GM12892 (cell line): ENCODE data around the gene HELZ2. TPM values are rescaled to one million over a fixed set of nuclear protein-coding genes. Genes with fewer than 3 reads are reported as not detected.
A peak's percentile ranks its signal among the peaks of the same experiment; 100 is the strongest.
"Not testable (repeated sequence)": the region's sequence is repeated elsewhere in the genome, so short reads cannot be mapped to it uniquely, and the experiment has no call there.

ENCODE experiments used
- DNase-seq: peaks from one replicate; pipeline ENCODE4 v3.0.0; 2011; ENCODE audit not compliant: insufficient read length
- FAIRE-seq: peaks from 2 replicates; lab custom pipeline; 2011; peaks lifted over from hg19 to GRCh38; lab: Jason Lieb, UNC
- POLR2A ChIP-seq: IDR thresholded peaks from 2 replicates; pipeline ENCODE4 v1.6.1; 2011; ENCODE audit warnings: low read depth, low read length, control low read depth
- POLR2AphosphoS5 ChIP-seq: IDR thresholded peaks from 2 replicates; pipeline ENCODE4 v1.6.1; 2011; ENCODE audit warnings: low read depth, low read length, control low read depth
- TAF1 ChIP-seq: IDR thresholded peaks from 2 replicates; pipeline ENCODE4 v1.6.1; 2011; ENCODE audit warnings: low read depth, mild to moderate bottlenecking, control low read depth, low read length, borderline replicate concordance
- polyA plus RNA-seq: library from polyadenylated mRNA; unstranded; fragments of >200 nt; gene quantifications from one replicate; pipeline ENCODE4 v1.2.1, GENCODE V29; 2012; ENCODE audit warnings: missing spikeins, inconsistent platforms; ENCODE audit not compliant: missing spikeins

The HELZ2 gene, protein sequence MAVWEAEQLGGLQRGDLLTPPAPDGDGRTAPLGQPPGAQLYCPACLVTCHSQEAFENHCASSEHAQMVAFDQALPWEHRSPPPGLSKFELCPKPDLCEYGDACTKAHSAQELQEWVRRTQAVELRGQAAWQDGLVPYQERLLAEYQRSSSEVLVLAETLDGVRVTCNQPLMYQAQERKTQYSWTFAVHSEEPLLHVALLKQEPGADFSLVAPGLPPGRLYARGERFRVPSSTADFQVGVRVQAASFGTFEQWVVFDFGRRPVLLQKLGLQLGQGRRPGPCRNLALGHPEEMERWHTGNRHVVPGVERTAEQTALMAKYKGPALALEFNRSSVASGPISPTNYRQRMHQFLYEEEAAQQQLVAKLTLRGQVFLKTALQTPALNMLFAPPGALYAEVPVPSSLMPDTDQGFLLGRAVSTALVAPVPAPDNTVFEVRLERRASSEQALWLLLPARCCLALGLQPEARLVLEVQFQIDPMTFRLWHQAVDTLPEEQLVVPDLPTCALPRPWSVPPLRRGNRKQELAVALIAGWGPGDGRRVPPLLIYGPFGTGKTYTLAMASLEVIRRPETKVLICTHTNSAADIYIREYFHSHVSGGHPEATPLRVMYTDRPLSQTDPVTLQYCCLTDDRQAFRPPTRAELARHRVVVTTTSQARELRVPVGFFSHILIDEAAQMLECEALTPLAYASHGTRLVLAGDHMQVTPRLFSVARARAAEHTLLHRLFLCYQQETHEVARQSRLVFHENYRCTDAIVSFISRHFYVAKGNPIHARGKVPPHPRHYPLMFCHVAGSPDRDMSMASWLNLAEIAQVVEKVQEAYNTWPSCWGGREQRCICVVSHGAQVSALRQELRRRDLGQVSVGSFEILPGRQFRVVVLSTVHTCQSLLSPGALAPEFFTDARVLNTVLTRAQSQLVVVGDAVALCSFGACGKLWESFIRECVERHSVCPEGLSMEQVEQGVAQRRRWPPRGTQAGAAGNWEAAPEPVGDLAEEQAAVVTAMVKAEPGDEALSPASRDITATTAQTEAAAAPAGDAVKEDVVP (N-terminal part only)
- 10.3 TPM for polyA plus RNA-seq

DNA sequence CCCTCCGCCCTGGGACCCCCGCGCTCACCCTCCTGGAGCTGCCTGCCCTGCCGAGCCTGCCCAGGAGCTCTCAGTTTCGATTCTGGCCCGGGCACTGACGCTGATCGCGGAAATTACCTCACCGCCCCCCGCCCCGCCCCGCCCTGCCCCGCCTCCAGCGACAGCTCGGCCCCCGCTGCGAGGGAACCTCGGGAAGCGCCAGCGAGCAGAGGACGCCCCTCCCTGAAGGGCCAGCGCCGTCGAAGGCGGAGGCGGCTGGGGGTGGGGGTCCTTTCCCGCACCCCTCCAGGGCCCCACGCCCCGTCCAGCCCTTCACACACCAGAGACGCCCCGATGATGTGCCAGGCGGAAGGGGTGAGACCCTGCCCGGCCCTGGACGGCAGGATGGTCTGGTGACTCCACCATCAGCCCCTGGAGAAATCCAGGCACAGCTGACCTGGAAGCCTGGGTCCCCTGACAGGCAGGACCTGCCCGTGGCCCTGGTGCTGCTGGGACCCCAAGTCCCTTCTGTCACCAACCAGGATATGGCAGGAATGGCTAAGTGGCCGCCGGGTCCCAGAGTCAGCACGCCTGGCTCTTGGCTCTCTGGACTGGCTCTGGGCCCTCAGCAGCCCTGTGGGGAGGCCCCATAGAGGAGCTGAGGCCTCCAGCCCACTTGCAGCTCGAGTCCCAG is at the start of gene HELZ2:
TSS of gene HELZ2 (minus strand) at position 84 of the 673 bp plus-strand sequence. CDS start 1,854 bp downstream, outside the sequence.
- TF ChIP-seq POLR2A (no peak), POLR2AphosphoS5 (no peak), TAF1 (no peak)
- DNase-seq, result peak; percentile 86
- no peak for FAIRE-seq

DNA sequence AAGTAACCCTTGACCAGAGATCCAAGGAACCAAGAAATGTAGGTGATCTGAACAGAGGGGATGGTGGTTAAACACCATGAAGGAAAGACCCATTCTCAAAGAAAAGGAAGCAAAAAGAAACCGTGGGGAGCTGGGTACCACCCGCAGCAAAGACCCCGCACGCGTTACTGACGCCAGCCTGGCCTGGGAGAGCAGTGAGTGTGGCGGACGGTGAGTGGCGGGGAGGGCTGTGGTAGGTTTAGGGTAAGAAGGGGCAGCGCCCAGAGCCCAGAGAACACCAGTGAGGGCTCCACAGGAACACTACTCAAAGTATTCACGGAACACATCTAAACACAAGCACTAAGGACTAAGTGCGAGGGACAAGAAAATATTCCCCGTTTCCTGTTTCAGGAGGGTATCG is 48.7 kb upstream of the HELZ2 start:
- TF ChIP-seq POLR2A, result no peak
- TF ChIP-seq TAF1, result no peak
- no peak for TF ChIP-seq POLR2AphosphoS5
- DNase-seq (no peak), FAIRE-seq (no peak)

DNA sequence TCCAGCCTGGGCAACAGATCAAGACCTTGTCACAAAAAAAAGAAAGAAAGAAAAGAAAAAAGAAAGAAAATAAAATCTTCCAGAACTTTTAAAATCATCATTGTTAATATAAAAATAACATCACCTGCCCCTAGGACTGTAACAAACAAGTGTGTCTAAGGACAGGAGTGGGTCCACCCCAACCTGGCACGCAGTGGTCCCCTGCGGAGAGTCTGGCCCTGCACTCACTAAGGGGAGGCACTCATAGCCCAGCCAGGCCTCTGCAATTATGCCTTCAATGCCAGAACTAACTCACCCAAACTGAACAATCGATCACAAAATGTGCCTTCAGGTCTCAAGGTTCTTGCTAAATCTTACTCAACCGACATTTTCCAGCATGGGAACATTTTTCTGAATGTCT is 48.1 kb upstream of the HELZ2 start:
- DNase-seq (no peak), FAIRE-seq (no peak)
- TF ChIP-seq POLR2AphosphoS5, result no peak
- no peak for TF ChIP-seq TAF1
- no peak for TF ChIP-seq POLR2A

DNA sequence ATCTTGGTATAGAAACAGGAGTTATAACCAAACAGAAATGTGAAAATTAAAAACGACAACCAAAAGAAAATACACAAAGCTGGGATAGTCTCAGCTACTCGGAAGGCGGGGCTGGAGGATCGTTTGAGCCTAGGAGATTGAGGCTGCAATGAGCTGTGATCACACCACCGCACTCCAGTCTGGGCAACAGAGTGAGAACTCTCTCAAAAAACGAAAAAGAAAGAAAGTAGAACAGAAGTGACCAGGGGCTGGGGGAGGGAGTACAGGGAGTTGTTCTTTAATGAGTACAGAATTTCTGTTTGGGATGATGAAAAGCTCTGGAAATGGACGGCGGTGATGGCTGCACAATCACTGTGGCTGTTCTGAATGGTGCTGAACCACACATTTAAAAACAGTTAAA is 47.0 kb upstream of the HELZ2 start:
- no peak for TF ChIP-seq TAF1
- no peak for TF ChIP-seq POLR2AphosphoS5
- no peak for TF ChIP-seq POLR2A
- DNase-seq, result no peak
- FAIRE-seq, result no peak

DNA sequence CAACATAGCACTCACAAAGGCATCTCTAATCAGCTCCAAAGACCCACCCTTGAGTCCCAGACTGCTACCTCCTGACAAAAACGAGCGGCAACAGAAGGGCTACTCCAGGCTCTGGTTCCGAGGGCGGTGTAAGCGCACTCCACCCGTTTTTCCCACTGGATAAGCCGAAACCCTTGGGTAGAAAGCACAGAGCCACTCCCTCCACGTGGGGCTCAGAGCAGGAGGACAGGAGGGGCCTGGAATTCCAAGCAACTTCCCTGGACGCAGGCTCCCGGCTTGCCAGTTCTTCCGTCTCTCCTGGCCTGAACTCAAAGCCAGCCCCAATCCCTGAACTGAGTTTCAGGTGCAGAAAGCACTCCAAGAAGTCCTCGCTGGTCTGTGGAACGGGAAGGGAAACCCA is 45.5 kb upstream of the HELZ2 start:
- DNase-seq (no peak), FAIRE-seq (no peak)
- TF ChIP-seq POLR2AphosphoS5 (no peak), POLR2A (no peak), TAF1 (no peak)

DNA sequence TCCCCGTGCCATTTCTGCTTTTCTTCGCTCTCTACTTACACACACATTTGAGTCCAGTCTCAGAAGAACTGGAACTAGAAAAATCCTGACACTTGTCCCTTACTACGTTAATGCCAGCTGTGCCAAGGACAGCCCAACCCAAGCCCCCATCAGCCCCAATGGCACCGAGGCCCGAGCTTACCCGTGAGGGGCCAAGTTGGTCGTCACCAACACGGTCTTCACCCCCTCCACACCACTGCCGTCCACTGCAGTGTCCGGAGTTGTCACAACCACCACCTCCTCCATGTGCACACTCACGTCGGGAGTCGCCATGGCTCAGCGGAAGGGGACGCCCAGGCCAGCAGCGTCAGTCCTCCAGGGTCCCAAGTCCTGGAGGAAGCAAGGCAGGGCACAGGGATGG is 45.0 kb upstream of the HELZ2 start:
- DNase-seq (no peak), FAIRE-seq (no peak)
- TF ChIP-seq POLR2A, result no peak
- TF ChIP-seq TAF1, result no peak
- no peak for TF ChIP-seq POLR2AphosphoS5

DNA sequence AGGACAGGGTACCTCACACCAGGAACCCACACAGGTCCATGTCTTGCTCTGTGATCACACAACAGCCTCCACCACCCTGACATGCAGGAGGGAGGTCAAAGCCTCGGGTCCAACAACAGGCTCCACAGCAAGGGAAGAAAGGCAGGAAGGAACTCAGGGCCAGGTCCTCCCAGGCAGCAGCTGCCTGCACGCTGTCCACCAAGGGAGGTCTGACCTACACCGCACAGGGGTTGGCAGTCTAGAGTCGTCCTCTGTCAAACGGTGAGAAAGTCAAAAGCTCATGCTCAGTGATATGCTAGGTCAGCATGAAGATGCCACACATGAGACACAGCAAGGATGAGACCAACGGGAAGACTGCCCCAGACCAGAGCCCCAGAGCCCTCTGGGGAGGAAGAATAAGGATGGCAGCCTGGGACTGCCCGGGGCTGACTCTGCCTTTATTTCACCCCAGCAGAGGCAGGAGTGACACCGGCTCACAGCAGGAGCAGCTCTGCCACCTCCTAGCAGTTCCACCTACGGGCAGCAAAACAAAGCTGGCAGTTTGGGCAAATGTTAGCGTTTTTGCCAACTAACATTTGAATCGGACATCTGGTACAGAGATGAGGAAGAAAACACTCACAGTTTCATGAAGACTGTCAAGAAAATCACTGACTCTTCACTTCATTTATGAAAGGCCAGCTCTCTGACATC is 44.4 kb upstream of the HELZ2 start:
- TF ChIP-seq POLR2A (no peak), TAF1 (no peak), POLR2AphosphoS5 (no peak)
- no peak for DNase-seq
- no peak for FAIRE-seq

DNA sequence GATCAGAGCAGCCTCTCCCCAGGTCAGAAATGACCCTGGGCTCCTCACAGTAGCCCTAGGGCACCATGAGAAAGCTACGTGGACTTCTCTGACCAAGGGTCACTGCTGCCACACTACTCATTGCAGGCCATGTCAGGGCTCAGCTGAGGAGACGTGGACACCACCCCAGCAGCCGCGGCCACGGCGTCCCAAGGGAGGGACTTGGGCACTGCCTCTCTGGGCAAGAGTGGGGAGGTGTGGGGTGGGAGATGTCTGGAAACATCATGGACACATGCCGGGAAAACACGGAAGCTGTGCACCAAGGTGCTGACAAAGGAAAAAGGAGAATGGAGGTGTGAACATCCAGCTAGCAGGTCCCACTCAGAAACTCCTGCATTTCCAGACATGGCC is 43.8 kb upstream of the HELZ2 start:
- TF ChIP-seq TAF1, result no peak
- TF ChIP-seq POLR2A, result no peak
- no peak for TF ChIP-seq POLR2AphosphoS5
- no peak for DNase-seq
- no peak for FAIRE-seq

DNA sequence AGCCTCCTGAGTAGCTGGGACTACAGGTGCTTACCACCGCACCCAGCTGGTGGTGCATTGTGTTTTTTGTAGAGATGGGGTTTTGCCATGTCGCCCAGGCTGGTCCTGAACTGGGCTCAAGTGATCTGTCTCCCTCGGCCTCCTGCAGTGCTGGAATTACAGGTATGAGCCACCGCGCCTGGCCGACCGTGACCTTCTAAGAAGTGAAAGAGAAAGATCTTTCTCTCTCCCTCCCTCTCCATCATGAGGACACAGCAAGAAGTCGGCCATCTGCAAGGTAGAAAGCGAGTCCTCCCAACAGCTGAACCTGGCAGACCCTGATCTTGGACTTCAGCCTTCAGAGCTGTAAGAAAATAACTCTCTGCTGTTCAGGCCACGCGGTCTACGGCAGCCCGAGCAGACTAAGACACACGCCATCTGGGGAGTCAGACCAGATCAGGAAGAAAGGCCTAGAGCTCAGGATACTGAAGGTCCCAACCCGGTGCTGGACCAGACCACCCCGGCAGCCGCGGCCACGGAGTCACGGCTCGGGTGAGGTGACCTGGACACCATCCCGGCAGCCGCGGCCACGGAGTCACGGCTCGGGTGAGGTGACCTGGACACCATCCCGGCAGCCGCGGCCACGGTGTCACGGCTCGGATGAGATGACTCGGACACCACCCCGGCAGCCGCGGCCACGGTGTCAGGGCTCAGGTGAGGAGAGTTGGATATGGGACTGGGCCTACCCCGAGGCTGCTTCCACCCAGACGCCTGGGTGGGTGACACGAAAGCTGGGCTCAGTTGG is 43.2 kb upstream of the HELZ2 start:
- DNase-seq (no peak), FAIRE-seq (no peak)
- TF ChIP-seq POLR2AphosphoS5 (no peak), POLR2A (no peak), TAF1 (no peak)

DNA sequence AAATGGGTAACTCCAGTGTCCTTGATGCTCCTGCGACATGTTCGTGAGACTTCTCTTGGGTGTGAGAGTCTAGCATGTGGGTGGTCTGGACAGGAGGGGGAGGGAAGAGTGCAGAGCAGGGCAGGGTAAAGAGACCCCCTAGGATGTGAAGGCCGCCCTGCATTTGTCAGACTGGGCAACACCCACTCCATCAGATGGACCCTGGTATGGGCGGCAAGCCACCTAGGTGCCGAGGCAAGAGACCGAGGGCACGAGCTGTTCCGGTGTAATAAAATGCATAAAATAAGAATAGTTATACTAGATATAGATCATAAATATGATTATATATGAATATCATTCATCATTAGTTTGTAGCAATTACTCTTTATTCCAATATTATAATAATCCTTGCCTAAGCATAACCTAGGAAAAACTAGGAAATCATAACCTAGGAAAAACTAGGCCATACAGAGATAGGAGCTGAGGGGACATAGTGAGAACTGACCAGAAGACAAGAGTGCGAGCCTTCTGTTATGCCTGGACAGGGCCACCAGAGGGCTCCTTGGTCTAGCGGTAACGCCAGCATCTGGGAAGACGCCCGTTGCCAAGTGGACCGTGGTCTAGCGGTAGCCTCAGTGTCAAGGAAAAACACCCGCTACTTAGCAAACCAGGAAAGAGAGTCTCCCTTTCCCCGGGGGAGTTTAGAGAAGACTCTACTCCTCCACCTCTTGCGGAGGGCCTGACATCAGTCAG is 40.0 kb upstream of the HELZ2 start:
- FAIRE-seq, result not testable (repeated sequence)

More for the DNA sequence above, 40.0 kb upstream of the HELZ2 start:
- DNase-seq, result not testable (repeated sequence)
